Activated T-helper 9 cell treated with anti-CD3 and anti-CD28 coated beads, Interleukin-2, amount 50 U/mL, for 16 hours (primary cell): ENCODE measurements around the gene B4GALT6.

Experiments used
- DNase-seq: peaks from one replicate; pipeline ENCODE4 v3.0.0-alpha.2; 2020; ENCODE audit warnings: low read depth

The B4GALT6 gene

DNA sequence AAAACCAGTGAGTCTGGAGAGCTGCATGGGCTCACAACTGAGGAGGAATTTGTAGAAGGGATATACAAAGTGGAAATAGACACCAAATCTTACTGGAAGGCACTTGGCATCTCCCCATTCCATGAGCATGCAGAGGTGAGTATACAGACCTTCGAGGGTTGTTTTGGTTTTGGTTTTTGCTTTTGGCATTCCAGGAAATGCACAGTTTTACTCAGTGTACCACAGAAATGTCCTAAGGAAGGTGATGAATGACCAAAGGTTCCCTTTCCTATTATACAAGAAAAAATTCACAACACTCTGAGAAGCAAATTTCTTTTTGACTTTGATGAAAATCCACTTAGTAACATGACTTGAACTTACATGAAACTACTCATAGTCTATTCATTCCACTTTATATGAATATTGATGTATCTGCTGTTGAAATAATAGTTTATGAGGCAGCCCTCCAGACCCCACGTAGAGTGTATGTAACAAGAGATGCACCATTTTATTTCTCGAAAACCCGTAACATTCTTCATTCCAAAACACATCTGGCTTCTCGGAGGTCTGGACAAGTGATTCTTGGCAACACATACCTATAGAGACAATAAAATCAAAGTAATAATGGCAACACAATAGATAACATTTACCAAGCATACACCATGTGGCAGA is 89.1 kb downstream of the B4GALT6 start:
- DNase-seq = no peak

DNA sequence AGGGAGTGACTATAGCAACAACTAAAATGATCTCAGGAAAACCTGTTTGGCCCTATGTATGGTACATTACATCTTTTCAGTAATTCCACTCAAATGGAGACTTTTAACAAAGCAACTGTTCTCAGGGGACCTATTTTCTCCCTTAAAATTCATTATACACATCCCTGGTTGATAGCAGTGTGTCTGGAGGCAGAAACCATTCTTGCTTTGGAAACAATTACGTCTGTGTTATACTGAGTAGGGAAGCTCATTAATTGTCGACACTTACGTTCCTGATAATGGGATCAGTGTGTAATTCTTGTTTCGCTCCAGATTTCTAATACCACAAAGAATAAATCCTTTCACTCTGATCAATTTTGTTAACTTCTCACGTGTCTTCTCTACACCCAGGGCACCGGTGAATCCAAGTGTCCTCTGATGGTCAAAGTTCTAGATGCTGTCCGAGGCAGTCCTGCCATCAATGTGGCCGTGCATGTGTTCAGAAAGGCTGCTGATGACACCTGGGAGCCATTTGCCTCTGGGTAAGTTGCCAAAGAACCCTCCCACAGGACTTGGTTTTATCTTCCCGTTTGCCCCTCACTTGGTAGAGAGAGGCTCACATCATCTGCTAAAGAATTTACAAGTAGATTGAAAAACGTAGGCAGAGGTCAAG is 91.7 kb downstream of the B4GALT6 start:
- DNase-seq = no peak

DNA sequence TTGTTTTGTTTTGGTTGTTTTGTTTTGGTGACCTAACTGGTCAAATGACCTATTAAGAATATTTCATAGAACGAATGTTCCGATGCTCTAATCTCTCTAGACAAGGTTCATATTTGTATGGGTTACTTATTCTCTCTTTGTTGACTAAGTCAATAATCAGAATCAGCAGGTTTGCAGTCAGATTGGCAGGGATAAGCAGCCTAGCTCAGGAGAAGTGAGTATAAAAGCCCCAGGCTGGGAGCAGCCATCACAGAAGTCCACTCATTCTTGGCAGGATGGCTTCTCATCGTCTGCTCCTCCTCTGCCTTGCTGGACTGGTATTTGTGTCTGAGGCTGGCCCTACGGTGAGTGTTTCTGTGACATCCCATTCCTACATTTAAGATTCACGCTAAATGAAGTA is 92.8 kb downstream of the B4GALT6 start, which contains the start of gene TTR:
Gene TTR (plus strand): TSS at position 250 of the 400 bp plus-strand sequence. CDS start 26 bp downstream, at position 276.
- DNase-seq = no peak

DNA sequence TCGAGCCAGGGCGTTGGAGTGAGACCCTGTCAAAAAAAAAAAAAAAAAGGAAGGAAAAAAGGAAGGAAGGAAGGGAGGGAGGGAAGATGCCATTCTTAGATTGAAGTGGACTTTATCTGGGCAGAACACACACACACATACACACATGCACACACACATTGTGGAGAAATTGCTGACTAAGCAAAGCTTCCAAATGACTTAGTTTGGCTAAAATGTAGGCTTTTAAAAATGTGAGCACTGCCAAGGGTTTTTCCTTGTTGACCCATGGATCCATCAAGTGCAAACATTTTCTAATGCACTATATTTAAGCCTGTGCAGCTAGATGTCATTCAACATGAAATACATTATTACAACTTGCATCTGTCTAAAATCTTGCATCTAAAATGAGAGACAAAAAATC is 93.3 kb downstream of the B4GALT6 start:
- no peak for DNase-seq

DNA sequence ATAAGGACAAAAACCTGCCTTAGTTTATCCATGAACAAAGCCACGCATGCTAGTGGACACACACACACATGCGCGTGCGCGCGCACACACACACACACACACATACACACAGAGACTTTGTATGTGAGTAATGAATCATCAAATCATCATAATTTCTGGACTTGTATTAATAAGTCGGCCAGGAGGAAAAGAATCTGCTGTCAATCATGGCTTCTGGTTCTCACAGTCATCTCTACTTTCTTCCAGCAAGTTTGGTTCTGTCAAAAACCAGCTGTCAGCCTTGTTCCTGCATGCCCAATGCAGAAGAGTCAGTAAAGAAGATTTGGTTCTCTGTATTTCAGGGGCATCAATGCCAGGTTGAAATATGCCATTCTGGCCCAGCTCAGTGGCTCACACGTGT is 93.8 kb downstream of the B4GALT6 start:
- DNase-seq = no peak

DNA sequence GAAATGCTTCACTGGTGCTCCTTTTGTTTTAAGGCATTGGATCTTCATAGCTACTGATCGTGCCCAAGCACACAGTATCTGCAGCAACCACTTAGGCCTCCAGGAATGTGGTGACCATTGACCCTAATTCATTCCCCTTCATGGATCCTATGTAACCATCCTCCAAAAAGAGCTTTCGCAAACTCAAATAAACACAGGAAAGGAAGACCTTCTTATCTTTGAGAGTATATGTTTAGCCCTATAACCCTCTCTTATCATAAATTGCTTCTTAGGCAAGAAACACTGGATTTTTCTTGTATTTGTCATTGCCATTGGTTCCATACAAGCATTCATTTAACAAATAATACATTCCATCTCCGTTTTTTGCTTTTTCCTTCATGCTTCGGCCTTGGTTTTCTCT is 96.9 kb downstream of the B4GALT6 start:
- no peak for DNase-seq

DNA sequence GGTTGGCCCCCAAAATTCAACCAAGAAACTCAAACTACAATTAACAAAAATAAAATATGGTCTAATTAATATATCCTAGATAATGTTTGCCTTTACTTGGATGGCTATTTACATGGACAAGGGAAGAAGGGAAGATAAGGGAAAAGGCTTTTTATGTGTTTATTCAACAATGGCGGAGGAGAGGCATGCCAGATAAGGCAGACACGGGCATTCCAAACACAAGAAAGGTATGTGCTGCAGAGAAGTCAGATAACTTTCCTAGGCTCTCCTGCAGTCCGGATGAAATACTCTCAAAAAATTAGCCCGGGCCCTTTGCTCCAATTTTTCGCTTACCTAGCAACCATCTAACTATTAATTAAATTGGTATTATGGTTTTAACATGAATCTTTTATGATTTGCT is 97.8 kb downstream of the B4GALT6 start:
- no peak for DNase-seq

DNA sequence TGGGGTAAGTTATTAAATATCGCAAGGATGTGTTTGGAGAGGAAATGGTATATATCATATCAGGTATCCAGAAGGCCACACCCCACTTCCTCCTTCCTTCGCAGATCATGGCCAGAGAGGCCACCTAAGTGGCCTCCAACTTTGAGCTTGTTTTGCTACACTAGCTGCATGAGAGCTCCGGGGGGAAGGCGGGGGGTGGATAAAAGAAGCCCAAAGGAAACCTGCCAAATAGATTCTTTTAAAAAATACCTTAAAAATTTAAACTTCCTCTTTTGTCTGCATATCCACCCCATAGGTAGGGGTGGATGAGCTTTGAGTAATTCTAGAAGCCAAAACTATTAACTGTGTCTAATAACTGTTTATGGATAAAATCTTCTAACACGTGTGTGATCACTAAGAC is 98.4 kb downstream of the B4GALT6 start:
- DNase-seq = no peak

DNA sequence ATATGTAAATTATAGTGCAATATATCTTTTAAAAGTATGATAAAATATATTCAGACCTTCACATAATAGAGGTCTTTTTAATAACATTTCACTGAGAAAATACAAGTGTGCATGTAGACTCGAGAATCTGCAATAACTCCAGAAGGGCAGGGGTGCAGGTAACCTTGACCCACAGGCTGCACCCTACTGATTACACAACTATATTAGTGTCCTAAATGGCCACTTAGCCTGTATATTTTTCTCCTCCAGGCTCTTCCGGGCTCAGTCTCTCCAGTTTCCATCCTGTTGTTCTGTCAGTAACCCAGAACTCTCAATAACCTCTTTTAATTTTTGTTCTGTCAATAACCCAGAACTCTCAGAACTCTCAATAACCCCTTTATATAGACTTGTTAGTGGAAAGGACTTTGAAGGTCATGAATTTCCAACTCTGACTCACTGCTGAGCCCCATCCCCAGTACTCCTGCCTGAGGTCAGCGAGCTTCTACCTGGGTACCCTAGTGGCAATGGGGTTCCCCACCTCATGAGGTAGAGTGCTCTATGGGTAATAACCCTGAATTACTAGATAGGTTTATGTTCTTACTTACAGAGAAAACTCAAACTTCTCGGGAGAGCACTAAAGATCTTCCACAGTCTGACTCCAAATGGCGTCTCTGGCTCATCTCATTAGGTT is 101.1 kb downstream of the B4GALT6 start:
- no peak for DNase-seq

DNA sequence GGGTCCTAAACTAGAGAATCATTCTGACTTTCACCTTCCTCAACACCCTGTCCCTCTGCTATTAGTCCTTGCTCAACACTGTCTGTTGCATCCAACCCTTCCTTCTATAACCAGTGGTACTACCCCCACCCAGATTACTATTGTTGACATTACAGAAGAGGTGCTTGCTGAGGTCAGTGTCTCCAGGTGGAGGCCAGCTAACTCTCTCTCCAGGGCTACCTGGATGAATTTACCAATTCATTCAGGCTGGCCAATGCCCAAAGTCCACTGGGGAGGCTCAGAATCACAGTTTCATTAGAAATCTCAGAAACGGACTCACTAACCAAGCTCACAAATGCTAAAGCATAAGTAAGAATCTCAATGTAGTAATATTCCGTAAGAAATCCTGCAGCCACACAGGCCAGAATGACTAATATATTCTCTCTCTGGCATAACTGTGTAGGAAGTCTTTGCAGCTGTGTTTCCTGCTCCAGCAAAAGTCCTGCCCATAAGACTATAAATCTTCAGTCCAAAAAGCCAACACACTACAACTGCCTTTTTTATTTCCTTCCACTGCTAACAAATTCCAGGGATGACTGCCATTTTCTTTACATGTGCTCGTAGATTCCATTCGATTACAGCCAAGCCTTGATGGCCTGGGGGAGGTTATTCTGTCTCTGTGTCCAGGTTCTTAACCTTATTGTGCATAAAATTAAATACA is 102.7 kb downstream of the B4GALT6 start:
- no peak for DNase-seq

DNA sequence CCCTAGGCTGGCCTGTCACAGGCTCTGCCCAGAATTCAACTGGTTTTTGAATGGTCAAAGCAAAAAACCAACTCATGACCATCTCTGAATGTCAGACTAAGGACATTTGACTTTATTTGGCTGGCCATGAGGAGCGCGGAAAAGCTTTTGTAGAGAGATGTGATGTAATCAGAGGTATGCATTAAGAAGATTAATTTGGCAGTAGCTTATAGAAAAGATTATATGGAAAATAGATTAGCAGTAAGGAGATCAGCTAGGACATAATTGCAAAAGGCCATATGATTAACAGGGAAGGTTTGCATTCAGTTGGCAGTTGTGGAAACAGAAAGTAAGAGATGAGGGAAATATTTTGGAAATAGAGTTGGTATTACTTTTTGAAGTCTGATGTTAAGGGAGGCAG is 105.0 kb downstream of the B4GALT6 start:
- DNase-seq = no peak

DNA sequence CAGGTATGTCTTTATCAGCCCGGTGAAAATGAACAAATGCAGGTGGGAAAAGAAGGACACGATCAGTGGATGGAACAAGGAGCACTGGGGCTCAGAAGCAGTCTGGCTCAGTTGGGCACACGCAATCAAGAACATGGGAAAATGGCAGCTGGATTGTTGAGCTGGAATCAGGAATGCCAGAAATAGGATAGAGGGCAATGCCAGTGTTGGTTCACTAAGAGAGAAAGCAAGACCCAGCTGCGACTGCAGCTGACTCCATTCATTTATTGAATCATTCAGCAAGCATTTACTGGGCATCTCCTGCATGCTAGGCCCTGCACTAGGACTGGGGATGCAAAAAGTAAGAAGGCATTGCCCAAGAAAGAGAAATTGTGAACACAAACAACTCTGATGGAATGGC is 106.3 kb downstream of the B4GALT6 start:
- DNase-seq = no peak

DNA sequence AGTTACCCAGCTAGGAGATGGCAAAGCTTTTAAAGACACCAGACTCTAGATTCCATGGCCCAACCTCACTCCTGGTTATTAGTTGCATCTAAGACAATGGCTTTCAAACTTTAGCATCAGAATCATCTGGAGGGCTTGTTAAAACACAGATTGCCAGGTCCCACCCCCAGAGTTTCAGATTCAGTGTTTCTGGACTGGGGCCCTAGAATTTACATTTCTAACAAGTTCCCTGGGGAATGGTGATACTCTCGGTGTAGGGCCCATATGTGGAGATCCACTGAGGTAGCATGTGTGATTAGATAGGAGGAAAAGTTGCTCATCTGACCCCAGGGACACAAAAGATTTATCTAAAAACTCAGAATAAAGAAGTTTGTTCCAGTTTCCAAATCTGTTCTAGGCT is 107.2 kb downstream of the B4GALT6 start:
- DNase-seq = no peak

DNA sequence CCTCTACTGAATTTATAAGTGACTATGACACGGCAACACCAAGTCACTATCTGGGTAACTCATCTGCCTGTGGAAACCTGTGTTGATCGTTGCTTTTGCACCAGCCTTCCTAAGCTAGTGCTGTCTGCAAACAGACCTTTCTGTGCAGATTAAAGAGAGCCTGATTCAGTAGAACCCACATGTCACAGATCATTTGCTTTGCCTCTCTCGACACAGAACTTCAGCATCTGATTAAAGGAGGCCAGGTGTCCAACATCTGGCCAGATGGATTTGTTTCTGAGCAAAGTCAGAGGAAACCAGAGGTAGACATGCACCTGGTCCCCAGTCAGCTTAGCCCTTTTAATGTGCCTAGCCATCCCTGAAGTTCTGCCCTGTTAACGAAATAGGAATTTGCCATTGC is 107.7 kb downstream of the B4GALT6 start:
- no peak for DNase-seq

DNA sequence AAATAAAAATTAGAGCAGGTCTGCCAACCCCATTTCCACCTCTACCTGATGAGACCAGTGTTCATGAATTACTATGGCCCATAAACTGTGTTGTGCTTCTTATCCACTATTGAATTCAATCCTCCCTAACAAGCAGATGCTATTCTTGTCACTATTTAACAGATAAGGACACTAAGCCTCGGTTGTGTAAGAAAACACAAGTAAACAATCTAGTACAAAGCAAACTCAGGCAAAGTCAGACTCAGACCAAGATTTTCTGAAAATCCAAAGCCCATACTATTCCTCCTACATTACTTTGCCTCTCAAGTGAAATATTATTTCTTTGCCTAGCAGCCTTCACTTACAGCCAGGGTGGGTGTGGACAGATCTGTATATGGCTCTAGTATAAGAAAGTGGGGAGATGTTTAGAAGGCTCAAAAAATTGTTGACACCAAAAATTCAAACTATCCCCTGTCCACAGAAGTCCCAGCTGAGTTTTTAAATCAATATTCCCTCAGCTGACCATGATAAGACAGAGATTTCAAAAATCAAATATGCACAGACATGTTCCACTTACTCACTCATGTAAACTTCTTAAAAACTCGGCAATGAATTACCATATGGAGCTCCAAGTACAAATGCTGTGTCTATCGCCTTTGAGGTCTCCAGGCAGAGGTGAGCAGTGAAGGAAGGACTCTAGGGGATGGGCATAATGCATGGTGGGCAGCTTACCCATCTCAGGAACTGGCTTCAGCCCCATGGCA is 108.7 kb downstream of the B4GALT6 start:
- no peak for DNase-seq

DNA sequence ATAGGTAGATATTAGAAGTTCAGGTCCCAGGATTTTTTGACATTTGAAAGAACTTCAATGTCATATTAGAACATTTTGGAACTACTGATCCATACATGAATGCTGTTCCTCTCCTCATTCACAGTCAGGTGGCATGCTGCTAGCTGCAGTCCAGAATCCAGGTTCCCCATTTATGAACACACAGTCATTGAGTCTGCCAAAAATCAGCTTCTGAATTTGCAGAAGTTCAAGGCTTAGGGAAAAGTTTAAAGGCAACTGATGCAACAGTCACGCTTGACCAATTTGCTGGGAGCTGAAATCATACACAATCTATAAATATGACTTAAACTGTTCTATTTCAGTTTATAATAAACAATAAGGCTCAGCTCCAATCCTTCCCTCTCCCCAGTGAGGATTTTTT is 110.0 kb downstream of the B4GALT6 start:
- DNase-seq = no peak
